Left hindlimb (tissue), 1 donor: ENCODE data around the gene TMPRSS7.

Experiments
- DNase-seq: peaks from one replicate; pipeline ENCODE4 v3.0.0-alpha.2; 2018

The TMPRSS7 gene

GRCh38 chr3:112111785-112112402 is 77.4 kb downstream of the TMPRSS7 start:
- DNase-seq, result peak; percentile 31

- DNase-seq, result no peak
Measured at GRCh38 chr3:112114576-112115160, 80.1 kb downstream of the TMPRSS7 start.

- DNase-seq, result no peak
Measured at GRCh38 chr3:112115161-112115739, 80.7 kb downstream of the TMPRSS7 start.

GRCh38 chr3:112115806-112116383 is 81.4 kb downstream of the TMPRSS7 start:
- no peak for DNase-seq

GRCh38 chr3:112116748-112117186 is 82.2 kb downstream of the TMPRSS7 start:
- no peak for DNase-seq

GRCh38 chr3:112117415-112117814 is 82.9 kb downstream of the TMPRSS7 start:
- DNase-seq, result no peak

GRCh38 chr3:112117841-112118571 is 83.5 kb downstream of the TMPRSS7 start:
- DNase-seq, result no peak

GRCh38 chr3:112119962-112120836 is 85.7 kb downstream of the TMPRSS7 start:
- no peak for DNase-seq

GRCh38 chr3:112121577-112122547 is 87.3 kb downstream of the TMPRSS7 start:
- DNase-seq, result no peak

GRCh38 chr3:112122870-112123269 is 88.3 kb downstream of the TMPRSS7 start:
- no peak for DNase-seq

GRCh38 chr3:112123548-112123947 is 89.0 kb downstream of the TMPRSS7 start:
- no peak for DNase-seq

GRCh38 chr3:112124907-112125607 is 90.5 kb downstream of the TMPRSS7 start:
- no peak for DNase-seq

- DNase-seq, result no peak
Measured at GRCh38 chr3:112126511-112126911, 92.0 kb downstream of the TMPRSS7 start.

GRCh38 chr3:112127522-112128494 is 93.3 kb downstream of the TMPRSS7 start:
- no peak for DNase-seq

- no peak for DNase-seq
Measured at GRCh38 chr3:112128843-112129727, 94.5 kb downstream of the TMPRSS7 start.

GRCh38 chr3:112129925-112130637 is 95.5 kb downstream of the TMPRSS7 start:
- DNase-seq, result no peak

- no peak for DNase-seq
Measured at GRCh38 chr3:112130638-112130993, 96.1 kb downstream of the TMPRSS7 start.
